ENCODE measurements around the gene NDUFAF3.

GRCh38 chr3:49054344-49054862 is 32.5 kb downstream of the NDUFAF3 start:
- TF ChIP-seq CTCF (conservative IDR thresholded peaks at IDR 0.05 in 1 of 2, IDR thresholded peaks at IDR 0.05 in 1 of 2; ENCODE audit: low read depth in 1 of 2, low read length in 2 of 2): no peak
- no peak for TF ChIP-seq EZH2 (IDR thresholded peaks at IDR 0.05; ENCODE audit: low read length, missing control alignments)
